HG02642 (cell line): ENCODE data around the gene CFAP90.

ENCODE experiments used
- ATAC-seq: cut with Tn5 transposase; IDR thresholded peaks from one replicate; pipeline ENCODE4 v1.9.1; 2021; ENCODE audit warnings: mild to moderate bottlenecking; ENCODE audit not compliant: unreplicated experiment, poor library complexity

The CFAP90 gene

DNA sequence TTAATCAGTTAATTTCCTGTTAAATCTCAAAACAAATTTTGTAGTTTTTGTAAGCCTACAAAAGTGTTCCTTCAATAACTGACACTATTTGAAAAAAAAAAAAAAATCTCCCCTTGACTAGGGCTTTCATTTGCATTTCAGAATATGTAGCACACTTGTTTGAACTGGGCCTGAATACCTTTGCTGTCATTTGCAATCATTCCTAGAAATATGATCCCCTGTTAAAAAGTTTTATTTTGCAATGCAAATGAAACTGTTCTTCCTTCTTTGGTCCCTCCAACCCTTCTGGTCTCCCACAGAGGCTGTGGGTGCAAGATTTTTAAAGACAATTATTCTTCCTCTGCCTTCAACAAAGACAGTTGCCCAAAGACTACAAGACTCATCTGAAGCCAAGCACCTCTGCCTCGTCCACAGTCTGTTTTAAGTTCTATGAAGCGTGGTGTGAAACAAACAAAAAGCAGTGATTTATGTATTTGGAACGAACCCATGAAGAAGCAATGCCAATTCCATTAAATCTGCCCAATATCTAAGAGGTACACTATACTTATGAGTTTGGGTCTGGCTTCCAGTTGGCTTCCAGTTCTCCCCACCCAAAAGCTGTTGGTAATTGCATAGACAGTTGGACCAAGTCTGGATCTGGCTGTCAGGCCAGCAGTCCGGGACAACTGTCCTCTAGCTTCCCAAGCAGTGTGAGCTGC, 66.1 kb downstream of the CFAP90 start:
- no peak for ATAC-seq

DNA sequence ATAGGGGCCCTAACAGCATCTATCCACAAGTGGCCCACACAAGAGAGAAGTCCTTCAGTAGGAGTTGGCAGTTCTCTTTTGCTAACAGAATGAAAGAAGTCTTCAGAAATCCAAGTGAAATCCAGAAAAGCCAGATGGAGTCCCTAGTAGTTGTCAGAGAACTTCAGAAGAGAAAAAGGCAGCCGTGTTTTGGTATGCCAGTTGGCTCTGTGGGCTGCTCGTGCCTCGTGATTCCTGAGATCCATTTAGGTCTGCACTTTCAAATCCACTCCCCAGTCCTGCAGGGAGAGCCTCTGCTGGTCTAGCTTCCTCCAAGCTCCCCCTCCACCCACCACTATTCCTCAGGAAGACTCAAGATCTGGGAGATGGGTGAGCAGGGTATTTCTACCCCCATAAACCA, 69.0 kb downstream of the CFAP90 start:
- ATAC-seq = no peak
